H1 (cell line): ENCODE measurements around the gene B3GALT5. TPM values are rescaled to one million over a fixed set of nuclear protein-coding genes. Genes with fewer than 3 reads are reported as not detected.

ENCODE experiments used
- CTCF ChIA-PET: fragments of 300-600 bp; sonication (Branson Sonifier 250); formaldehyde crosslinking; loops from one replicate; lab custom pipeline; 2021; ENCODE audit not compliant: partially characterized antibody; lab: Charles Lee
- POLR2A ChIA-PET: fragments of 300-600 bp; sonication (Branson Sonifier 250); formaldehyde crosslinking; loops from one replicate; lab custom pipeline; 2021; ENCODE audit warnings: inconsistent platforms; ENCODE audit not compliant: partially characterized antibody; lab: Charles Lee
- DNase-seq, 2 experiments: peaks; one replicate each; pipeline versions ENCODE4 v3.0.0 to v3.0.0-alpha.2; 2010 to 2022; ENCODE audit warnings: low spot score in 2 of 2, low read depth in 1 of 2, mixed read lengths in 1 of 2
- FAIRE-seq: peaks from 2 replicates; lab custom pipeline; 2011; peaks lifted over from hg19 to GRCh38; lab: Jason Lieb, UNC
- H2AFZ ChIP-seq: 2 replicates; pipeline ENCODE4 v1.8.1; 2012; ENCODE audit warnings: low read length, inconsistent platforms
- H2AK5ac ChIP-seq: 2 replicates; pipeline ENCODE4 v1.6.1; 2013; ENCODE audit warnings: low read depth, low read length
- H2BK120ac ChIP-seq: replicated peaks from 2 replicates; pipeline ENCODE3; 2013; ENCODE audit warnings: low read depth, low read length, inconsistent platforms
- H2BK12ac ChIP-seq: 2 replicates; pipeline ENCODE4 v1.6.1; 2013; ENCODE audit warnings: low read depth, low read length
- H2BK15ac ChIP-seq: 2 replicates; pipeline ENCODE4 v1.6.1; 2013; ENCODE audit warnings: low read length
- H2BK20ac ChIP-seq: 2 replicates; pipeline ENCODE4 v1.6.1; 2013; ENCODE audit warnings: low read length
- H2BK5ac ChIP-seq: 2 replicates; pipeline ENCODE4 v1.6.1; 2013; ENCODE audit warnings: low read depth, low read length
- H3K14ac ChIP-seq: 2 replicates; pipeline ENCODE4 v1.6.1; 2013; ENCODE audit warnings: inconsistent platforms; ENCODE audit not compliant: insufficient read length
- H3K18ac ChIP-seq: 2 replicates; pipeline ENCODE4 v1.6.1; 2013; ENCODE audit warnings: low read length; ENCODE audit errors: extremely low read depth
- H3K23ac ChIP-seq: 2 replicates; pipeline ENCODE4 v1.6.1; 2013; ENCODE audit warnings: inconsistent platforms; ENCODE audit not compliant: insufficient read length
- H3K23me2 ChIP-seq: 2 replicates; pipeline ENCODE4 v1.6.1; 2013; ENCODE audit warnings: low read depth, low read length
- H3K27ac ChIP-seq: 2 replicates; pipeline ENCODE4 v1.6.1; 2011; ENCODE audit warnings: low read depth, low read length, inconsistent platforms
- H3K27me3 ChIP-seq, 4 experiments: replicated peaks in 1 of 4; 1 replicate in 1 of 4; 2 replicates in 3 of 4; pipeline versions ENCODE4 v1.6.1 to v1.8.1; 2011 to 2013; ENCODE audit warnings: low read length in 3 of 4, mild to moderate bottlenecking in 3 of 4, inconsistent platforms in 2 of 4, mixed read lengths in 2 of 4, moderate library complexity in 1 of 4; ENCODE audit not compliant: control insufficient read depth in 3 of 4, insufficient read depth in 3 of 4; ENCODE audit errors: extremely low read depth in 1 of 4
- H3K36me3 ChIP-seq, 4 experiments: 2 replicates each; pipeline versions ENCODE4 v1.6.1 to v1.8.1; 2011 to 2013; ENCODE audit warnings: mild to moderate bottlenecking in 4 of 4, low read length in 3 of 4, moderate library complexity in 2 of 4, control low read depth in 1 of 4, inconsistent platforms in 1 of 4; ENCODE audit not compliant: insufficient read depth in 4 of 4, control insufficient read depth in 2 of 4
- H3K4ac ChIP-seq: replicated peaks from 2 replicates; pipeline ENCODE3; 2013; ENCODE audit warnings: low read length, low read depth, mixed read lengths, inconsistent platforms; ENCODE audit not compliant: insufficient read length
- H3K4me1 ChIP-seq, 4 experiments: replicated peaks in 1 of 4; 1 replicate in 1 of 4; 2 replicates in 3 of 4; pipeline versions ENCODE4 v1.6.1 to v1.8.1; 2011 to 2013; ENCODE audit warnings: low read length in 3 of 4, inconsistent platforms in 2 of 4, mixed read lengths in 1 of 4; ENCODE audit not compliant: insufficient read depth in 4 of 4, control insufficient read depth in 3 of 4
- H3K4me2 ChIP-seq, 2 experiments: 2 replicates each; pipeline versions ENCODE4 v1.6.1 to v1.8.1; 2011 to 2013; ENCODE audit warnings: low read depth in 2 of 2, low read length in 2 of 2, control low read depth in 1 of 2, inconsistent platforms in 1 of 2, mild to moderate bottlenecking in 1 of 2; ENCODE audit not compliant: insufficient read depth in 1 of 2
- H3K4me3 ChIP-seq, 4 experiments: fragments of 200-600, 300-600 bp in 1 of 4; sonication (generic), shearing (Covaris generic), sonication (Bioruptor Twin) in 1 of 4; 2 replicates each; pipeline versions ENCODE4 v1.5.1 to v1.8.1; 2011 to 2016; ENCODE audit warnings: low read length in 4 of 4, low read depth in 3 of 4, control low read depth in 2 of 4, inconsistent platforms in 2 of 4, mild to moderate bottlenecking in 2 of 4, mixed read lengths in 1 of 4, moderate library complexity in 1 of 4; ENCODE audit not compliant: insufficient read depth in 2 of 4; ENCODE audit errors: extremely low read depth in 1 of 4
- H3K56ac ChIP-seq: replicated peaks from 2 replicates; pipeline ENCODE3; 2013; ENCODE audit warnings: low read depth, mild to moderate bottlenecking, mixed read lengths, low read length, inconsistent platforms; ENCODE audit not compliant: insufficient read length
- H3K79me1 ChIP-seq: 2 replicates; pipeline ENCODE4 v1.6.1; 2013; ENCODE audit warnings: low read depth, low read length, control low read depth
- H3K79me2 ChIP-seq, 2 experiments: 2 replicates each; pipeline versions ENCODE4 v1.6.1 to v1.8.1; 2012 to 2013; ENCODE audit warnings: low read length in 2 of 2, mild to moderate bottlenecking in 2 of 2, inconsistent platforms in 1 of 2; ENCODE audit not compliant: insufficient read depth in 2 of 2, control insufficient read depth in 1 of 2
- H3K9ac ChIP-seq, 4 experiments: replicated peaks in 1 of 4; 1 replicate in 1 of 4; 2 replicates in 3 of 4; pipeline versions ENCODE4 v1.6.1 to v1.8.1; 2011 to 2013; ENCODE audit warnings: low read depth in 3 of 4, low read length in 3 of 4, control low read depth in 2 of 4, mild to moderate bottlenecking in 2 of 4, moderate library complexity in 2 of 4, inconsistent platforms in 1 of 4; ENCODE audit errors: extremely low read depth in 1 of 4
- H3K9me3 ChIP-seq, 2 experiments: 2 replicates each; pipeline versions ENCODE4 v1.6.1 to v1.8.1; 2012 to 2013; ENCODE audit warnings: mild to moderate bottlenecking in 2 of 2, moderate library complexity in 2 of 2, control low read depth in 1 of 2, inconsistent platforms in 1 of 2, low read depth in 1 of 2, low read length in 1 of 2, mixed read lengths in 1 of 2; ENCODE audit not compliant: insufficient read depth in 2 of 2
- H4K20me1 ChIP-seq, 2 experiments: replicated peaks in 1 of 2; 2 replicates each; pipeline versions ENCODE3 to v1.8.1; 2011 to 2013; ENCODE audit warnings: inconsistent platforms in 2 of 2, low read length in 2 of 2, mild to moderate bottlenecking in 1 of 2; ENCODE audit not compliant: insufficient read depth in 2 of 2, control insufficient read depth in 1 of 2
- H4K5ac ChIP-seq: 2 replicates; pipeline ENCODE4 v1.6.1; 2013; ENCODE audit warnings: low read length, low read depth, mixed read lengths, inconsistent platforms; ENCODE audit not compliant: insufficient read length
- H4K8ac ChIP-seq: 2 replicates; pipeline ENCODE4 v1.8.0; 2013; ENCODE audit warnings: mild to moderate bottlenecking, moderate library complexity, low read length, inconsistent platforms; ENCODE audit not compliant: insufficient read depth; ENCODE audit errors: extremely low read depth
- H4K91ac ChIP-seq: replicated peaks from 2 replicates; pipeline ENCODE3; 2013; ENCODE audit warnings: low read length, mixed read lengths, inconsistent platforms; ENCODE audit not compliant: insufficient read length
- FOSL1 ChIP-seq: IDR thresholded peaks from 2 replicates; pipeline ENCODE4 v1.6.1; 2011; ENCODE audit warnings: mild to moderate bottlenecking, low read depth, low read length, moderate library complexity; ENCODE audit not compliant: insufficient read depth
- JUN ChIP-seq: IDR thresholded peaks from 2 replicates; pipeline ENCODE4 v1.6.1; 2011; ENCODE audit warnings: low read depth, mild to moderate bottlenecking, improper control_type of control experiment, low read length
- JUND ChIP-seq: IDR thresholded peaks from 2 replicates; pipeline ENCODE4 v1.6.1; 2011; ENCODE audit warnings: mild to moderate bottlenecking, improper control_type of control experiment, low read length
- POLR2AphosphoS5 ChIP-seq: IDR thresholded peaks from 2 replicates; pipeline ENCODE4 v1.6.1; 2011; ENCODE audit warnings: low read depth, low read length
- RAD21 ChIP-seq, 2 experiments: IDR thresholded peaks in 1 of 2; conservative IDR thresholded peaks in 1 of 2; 2 replicates each; pipeline ENCODE4 v1.6.1; 2011; ENCODE audit warnings: low read depth in 2 of 2, low read length in 2 of 2, improper control_type of control experiment in 1 of 2, inconsistent platforms in 1 of 2, mild to moderate bottlenecking in 1 of 2, moderate library complexity in 1 of 2
- TAF1 ChIP-seq: IDR thresholded peaks from 2 replicates; pipeline ENCODE4 v1.6.1; 2011; ENCODE audit warnings: mild to moderate bottlenecking, low read depth, low read length
- TAF7 ChIP-seq: optimal IDR thresholded peaks from 2 replicates; pipeline ENCODE3; 2011; ENCODE audit warnings: low read depth, mild to moderate bottlenecking, inconsistent platforms, low read length, moderate library complexity, borderline replicate concordance
- ZNF274 ChIP-seq: IDR thresholded peaks from 2 replicates; pipeline ENCODE4 v1.7.0; 2012; ENCODE audit warnings: low read length, borderline replicate concordance; ENCODE audit errors: extremely low read depth
- WGBS, 2 experiments: shearing (Covaris generic) in 1 of 2; methylation state at CpG; one replicate each; pipeline versions ENCODE4 v1.1.6 to v1.1.7; 2013 to 2015; ENCODE audit warnings: low lambda C conversion rate in 2 of 2, mixed read lengths in 2 of 2, inconsistent platforms in 1 of 2, low coverage in 1 of 2, missing lambda C conversion rate in 1 of 2; ENCODE audit not compliant: insufficient replicate concordance in 2 of 2, insufficient coverage in 1 of 2, insufficient read length in 1 of 2; ENCODE audit errors: extremely low coverage in 1 of 2, missing lambda C conversion rate in 1 of 2; 5-methylcytosine and 5-hydroxymethylcytosine counted together
- polyA plus RNA-seq, 7 experiments: library from polyadenylated mRNA; depleted of rRNA in 3 of 7; stranded (reverse) in 5 of 7; unstranded in 2 of 7; fragments of >200 nt in 5 of 7; fragments of 200-250 nt in 2 of 7; gene quantifications; 1 replicate in 5 of 7; 2 replicates in 1 of 7; 4 replicates in 1 of 7; pipeline versions ENCODE4 v1.2.1 to v1.2.3, GENCODE V29; 2011 to 2013; ENCODE audit warnings: missing spikeins in 2 of 7, mixed read lengths in 2 of 7
- total RNA-seq: library from RNA; stranded (reverse); fragmentation: NEBNext Ultra II Directional; extraction: Animal tissue kit (Norgen Biotek cat#: 25700); gene quantifications from 2 replicates; pipeline ENCODE4 v1.2.1, GENCODE V29; 2021

Gene B3GALT5
- total and polyA plus RNA-seq, 2 of the 8 experiments (the other 6 are each of a cell fraction or from before 2014, with no cell fraction given): 11.9 to 25.1 TPM

- no peak overlapping the region for H3K18ac ChIP-seq
- no peak overlapping the region for H2BK15ac ChIP-seq
- ChIA-PET POLR2A (interaction anchor here (3.2 kb wide), 1 partner anchor 11 kb away, joined by 21 read pairs; no protein-coding TSS in a partner anchor), CTCF (interaction anchor here (1.1 to 1.5 kb wide), 3 partner anchors 12 to 38 kb away, joined by 4 read pairs; no protein-coding TSS in a partner anchor)
- H2AFZ ChIP-seq: no peak overlapping the region
- H4K91ac ChIP-seq: no peak overlapping the region
- peaks cover 2% of the 10 kb centered on the region; the same call in 1 of the 2 replicates for H3K79me1 ChIP-seq
- no peak overlapping the region for H4K8ac ChIP-seq
- no peak overlapping the region for H3K23ac ChIP-seq
- no peak overlapping the region for H2BK20ac ChIP-seq
- no peak overlapping the region for H2AK5ac ChIP-seq
- no peaks in the 10 kb centered on the region for H3K79me2 ChIP-seq
- H3K36me3 ChIP-seq: peaks cover 0 to 9% (median 0%) of the 10 kb centered on the region in 4 experiments; a peak in 2 of 8 replicates
- no peak for FAIRE-seq
- H3K4ac ChIP-seq: no peak overlapping the region
- H3K4me3 ChIP-seq: no peak overlapping the region
- 92% methylated on average over 2 of the region's 2 CpGs; no CpG with 5 or more reads in 1 of the 2 experiments for WGBS, 2 experiments
- H3K56ac ChIP-seq: no peak overlapping the region
- H3K27me3 ChIP-seq: no peaks in the 10 kb centered on the region
- H3K27ac ChIP-seq: no peak overlapping the region
- H3K9ac ChIP-seq: no peak overlapping the region
- H3K4me1 ChIP-seq: peaks cover 0 to 6% (median under 1%) of the 10 kb centered on the region in 4 experiments; a peak in 3 of 7 replicates
- no peak overlapping the region for H2BK5ac ChIP-seq
- no peak overlapping the region for H2BK12ac ChIP-seq
- no peak overlapping the region for H3K14ac ChIP-seq
- H4K5ac ChIP-seq: no peak overlapping the region
- no peak for DNase-seq
- H4K20me1 ChIP-seq: peaks cover 0 to 1% of the 10 kb centered on the region in 2 experiments
- TF ChIP-seq JUN (no peak), JUND (no peak), FOSL1 (no peak), ZNF274 (no peak), TAF1 (no peak), TAF7 (no peak), POLR2AphosphoS5 (no peak), RAD21 (IDR thresholded peaks at IDR 0.05 in 1 of 2, conservative IDR thresholded peaks at IDR 0.05 in 1 of 2; ENCODE audit: low read depth in 2 of 2, low read length in 2 of 2) (no peak)
- H3K9me3 ChIP-seq: no peaks in the 10 kb centered on the region
- H2BK120ac ChIP-seq: no peak overlapping the region
- no peak overlapping the region for H3K4me2 ChIP-seq
- no peaks in the 10 kb centered on the region for H3K23me2 ChIP-seq
These were observed 58.0 kb downstream of the B3GALT5 start for GRCh38 chr21:39670701-39671100.
